GM21447 (cell line): ENCODE results near the gene TPP2.

Experiments
- ATAC-seq: cut with Tn5 transposase; IDR thresholded peaks from one replicate; pipeline ENCODE4 v1.9.1; 2021; ENCODE audit not compliant: unreplicated experiment

Gene TPP2

GRCh38 chr13:102651892-102652291, 55.1 kb downstream of the TPP2 start:
- ATAC-seq = no peak

GRCh38 chr13:102654756-102655155, 58.0 kb downstream of the TPP2 start:
- ATAC-seq = no peak

GRCh38 chr13:102657630-102658029, 60.8 kb downstream of the TPP2 start:
- no peak for ATAC-seq

GRCh38 chr13:102658660-102659059, 61.9 kb downstream of the TPP2 start:
- ATAC-seq = no peak

GRCh38 chr13:102659168-102659713, 62.5 kb downstream of the TPP2 start:
- ATAC-seq = no peak

GRCh38 chr13:102667023-102667422, 70.2 kb downstream of the TPP2 start:
- ATAC-seq = no peak

- no peak for ATAC-seq
Measured at GRCh38 chr13:102667911-102668310, 71.1 kb downstream of the TPP2 start.

- ATAC-seq = no peak
Measured at GRCh38 chr13:102670130-102670529, 73.3 kb downstream of the TPP2 start.

- ATAC-seq = no peak
Measured at GRCh38 chr13:102675115-102675514, 78.3 kb downstream of the TPP2 start.

- ATAC-seq = no peak
Measured at GRCh38 chr13:102677122-102677521, 80.3 kb downstream of the TPP2 start.

GRCh38 chr13:102678339-102679107, 81.7 kb downstream of the TPP2 start:
- no peak for ATAC-seq

GRCh38 chr13:102679449-102680132, 82.8 kb downstream of the TPP2 start:
- ATAC-seq = no peak

- no peak for ATAC-seq
Measured at GRCh38 chr13:102680133-102680717, 83.4 kb downstream of the TPP2 start.

GRCh38 chr13:102680842-102681740, 84.3 kb downstream of the TPP2 start:
- ATAC-seq = peak; percentile 41

- ATAC-seq = no peak
Measured at GRCh38 chr13:102682211-102682610, 85.4 kb downstream of the TPP2 start.

- no peak for ATAC-seq
Measured at GRCh38 chr13:102682727-102683126, 85.9 kb downstream of the TPP2 start.

- ATAC-seq = no peak
Measured at GRCh38 chr13:102683637-102684036, 86.9 kb downstream of the TPP2 start.

GRCh38 chr13:102686024-102686423, 89.2 kb downstream of the TPP2 start:
- ATAC-seq = no peak

- no peak for ATAC-seq
Measured at GRCh38 chr13:102687520-102687919, 90.7 kb downstream of the TPP2 start.

- ATAC-seq = no peak
Measured at GRCh38 chr13:102688306-102688973, 91.7 kb downstream of the TPP2 start.
